D721Med (cell line): Measurements from ENCODE around the gene LRRC9.
"Not testable (repeated sequence)": the region's sequence is repeated elsewhere in the genome, so short reads cannot be mapped to it uniquely, and the experiment has no call there.

Experiments
- DNase-seq: peaks from one replicate; pipeline ENCODE4 v3.0.0; 2011; ENCODE audit warnings: low spot score; ENCODE audit not compliant: insufficient read length
- FAIRE-seq: peaks from 2 replicates; lab custom pipeline; 2011; peaks lifted over from hg19 to GRCh38; lab: Jason Lieb, UNC
- TF ChIP-seq, protein P1 (sequence below): IDR thresholded peaks from 2 replicates; pipeline ENCODE4 v1.5.1; 2012; ENCODE audit warnings: mild to moderate bottlenecking, control low read depth; ENCODE audit not compliant: insufficient read depth; ENCODE audit errors: missing control alignments

The LRRC9 gene

DNA sequence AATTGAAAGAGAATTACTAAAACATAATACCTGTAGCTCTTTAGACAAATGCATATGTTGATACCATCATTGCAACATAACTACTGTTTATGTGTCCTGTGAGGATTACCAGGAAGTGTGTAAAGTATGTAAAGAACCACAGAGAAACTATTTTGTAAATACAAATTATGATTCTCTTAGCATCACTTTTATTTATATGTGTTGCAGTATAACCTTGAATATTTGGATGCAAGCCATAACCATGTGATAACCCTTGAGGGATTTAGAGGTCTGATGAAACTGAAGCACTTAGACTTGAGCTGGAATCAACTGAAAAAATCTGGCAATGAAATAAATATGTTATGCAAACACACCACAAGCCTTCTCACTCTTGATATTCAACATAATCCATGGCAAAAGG lies 77.5 kb downstream of the LRRC9 start:
- TF ChIP-seq, protein P1, sequence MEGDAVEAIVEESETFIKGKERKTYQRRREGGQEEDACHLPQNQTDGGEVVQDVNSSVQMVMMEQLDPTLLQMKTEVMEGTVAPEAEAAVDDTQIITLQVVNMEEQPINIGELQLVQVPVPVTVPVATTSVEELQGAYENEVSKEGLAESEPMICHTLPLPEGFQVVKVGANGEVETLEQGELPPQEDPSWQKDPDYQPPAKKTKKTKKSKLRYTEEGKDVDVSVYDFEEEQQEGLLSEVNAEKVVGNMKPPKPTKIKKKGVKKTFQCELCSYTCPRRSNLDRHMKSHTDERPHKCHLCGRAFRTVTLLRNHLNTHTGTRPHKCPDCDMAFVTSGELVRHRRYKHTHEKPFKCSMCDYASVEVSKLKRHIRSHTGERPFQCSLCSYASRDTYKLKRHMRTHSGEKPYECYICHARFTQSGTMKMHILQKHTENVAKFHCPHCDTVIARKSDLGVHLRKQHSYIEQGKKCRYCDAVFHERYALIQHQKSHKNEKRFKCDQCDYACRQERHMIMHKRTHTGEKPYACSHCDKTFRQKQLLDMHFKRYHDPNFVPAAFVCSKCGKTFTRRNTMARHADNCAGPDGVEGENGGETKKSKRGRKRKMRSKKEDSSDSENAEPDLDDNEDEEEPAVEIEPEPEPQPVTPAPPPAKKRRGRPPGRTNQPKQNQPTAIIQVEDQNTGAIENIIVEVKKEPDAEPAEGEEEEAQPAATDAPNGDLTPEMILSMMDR: no peak
- DNase-seq: no peak
- no peak for FAIRE-seq

DNA sequence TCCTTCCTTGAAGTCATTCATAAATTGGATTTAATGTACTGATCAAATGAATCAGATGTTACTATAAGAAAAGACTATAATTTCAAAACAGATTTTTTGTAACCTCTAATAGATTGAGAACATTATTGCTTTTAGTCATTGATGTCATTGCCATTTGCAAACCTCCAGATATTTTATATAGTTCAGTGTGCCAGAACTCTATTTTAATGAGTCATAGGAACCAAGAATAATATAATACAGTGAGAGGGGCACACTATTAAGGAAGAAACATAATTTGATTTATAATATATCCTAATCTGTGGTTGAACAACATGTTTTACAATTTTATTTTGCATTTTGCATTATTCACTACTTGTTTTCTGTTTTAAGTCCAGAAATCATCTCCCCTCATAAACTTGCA lies 78.0 kb downstream of the LRRC9 start:
- no peak for DNase-seq
- TF ChIP-seq, protein P1: no peak
- no peak for FAIRE-seq

DNA sequence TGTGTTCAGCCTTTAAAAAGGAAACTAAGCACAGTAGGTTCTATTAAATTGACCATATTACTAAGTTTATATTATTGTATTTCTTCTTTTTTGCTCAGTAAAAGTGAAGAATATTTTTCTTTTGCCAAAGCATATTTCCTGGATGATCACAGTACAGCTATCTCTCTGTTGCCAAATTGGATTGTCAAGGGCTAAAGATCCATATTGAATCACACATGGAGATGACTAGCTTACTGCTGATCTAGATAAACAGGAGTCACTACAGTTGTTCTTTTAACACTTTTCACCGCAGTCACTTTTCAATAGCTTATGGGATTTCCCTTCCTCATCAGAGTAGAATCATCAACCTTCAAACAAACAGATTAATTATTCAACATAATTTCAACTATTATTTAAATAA lies 78.6 kb downstream of the LRRC9 start:
- DNase-seq (no peak), FAIRE-seq (no peak)
- TF ChIP-seq, protein P1: no peak

DNA sequence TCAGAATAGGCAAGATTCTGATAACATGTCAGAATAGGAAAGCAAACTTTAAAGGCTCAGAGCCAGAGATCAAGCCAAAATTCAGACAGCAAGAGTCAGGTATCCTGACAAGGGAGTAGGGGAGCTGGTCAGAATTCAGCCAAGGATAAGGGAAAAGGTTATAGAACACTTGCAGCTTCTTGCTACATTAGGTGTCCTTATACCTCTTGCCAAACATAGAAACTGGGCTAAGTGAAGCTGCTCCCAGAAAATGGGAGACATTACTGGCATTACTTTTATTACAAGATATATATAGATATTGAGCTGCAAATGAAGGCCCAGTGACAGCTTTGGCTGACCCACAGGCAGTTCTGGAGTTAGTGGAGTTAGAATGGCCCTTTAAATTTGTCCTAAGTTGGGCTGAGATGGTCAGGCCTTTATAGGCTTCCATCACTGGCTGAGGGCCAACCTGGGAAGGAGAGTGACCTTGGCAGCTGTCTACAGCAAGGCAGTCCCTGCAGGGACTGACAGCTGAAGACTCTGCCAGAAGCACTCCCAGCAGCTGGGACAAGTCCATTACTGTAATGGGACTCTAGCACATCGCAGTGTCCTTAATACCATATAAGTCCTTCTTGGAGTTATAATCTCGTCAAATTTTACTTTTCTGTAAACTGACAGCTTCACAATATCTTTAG lies 83.0 kb downstream of the LRRC9 start:
- TF ChIP-seq, protein P1: no peak
- DNase-seq: no peak
- no peak for FAIRE-seq

DNA sequence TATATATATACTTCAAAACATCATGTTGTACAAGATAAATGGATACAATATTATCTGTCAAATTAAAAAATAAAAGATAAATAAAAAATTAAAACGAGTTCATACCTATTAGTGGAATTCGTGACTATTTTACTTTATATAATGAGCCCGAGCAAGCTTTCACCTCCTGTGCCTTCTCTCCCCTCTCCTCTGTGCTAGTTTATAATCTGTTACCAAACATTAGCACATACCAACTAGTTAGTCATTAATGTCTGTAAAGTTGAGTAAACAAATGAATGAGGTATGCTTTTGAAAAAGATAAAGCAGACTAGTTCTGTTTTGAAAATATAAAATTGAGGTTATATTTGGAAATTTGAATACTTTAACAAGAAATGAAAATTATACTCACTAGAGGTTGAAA lies 84.0 kb downstream of the LRRC9 start:
- TF ChIP-seq, protein P1: no peak
- FAIRE-seq (no peak), DNase-seq (no peak)

DNA sequence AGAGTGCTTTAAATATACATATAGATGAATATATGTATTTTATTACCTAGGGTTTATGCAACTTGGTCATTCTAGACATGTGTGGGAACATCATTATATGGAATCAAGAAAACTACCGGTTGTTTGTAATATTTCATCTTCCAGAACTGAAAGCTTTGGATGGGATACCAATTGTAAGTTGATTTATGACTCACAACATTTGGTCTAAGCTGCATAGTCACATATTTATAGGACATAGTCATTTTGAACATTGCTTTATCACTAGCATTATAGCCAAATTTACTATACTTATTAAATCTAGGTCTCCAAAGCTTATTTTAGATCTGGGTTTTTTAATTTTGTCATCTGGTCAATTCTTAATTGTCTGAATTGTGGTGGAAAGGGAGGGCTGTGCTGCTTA lies 88.1 kb downstream of the LRRC9 start:
- no peak for FAIRE-seq

DNA sequence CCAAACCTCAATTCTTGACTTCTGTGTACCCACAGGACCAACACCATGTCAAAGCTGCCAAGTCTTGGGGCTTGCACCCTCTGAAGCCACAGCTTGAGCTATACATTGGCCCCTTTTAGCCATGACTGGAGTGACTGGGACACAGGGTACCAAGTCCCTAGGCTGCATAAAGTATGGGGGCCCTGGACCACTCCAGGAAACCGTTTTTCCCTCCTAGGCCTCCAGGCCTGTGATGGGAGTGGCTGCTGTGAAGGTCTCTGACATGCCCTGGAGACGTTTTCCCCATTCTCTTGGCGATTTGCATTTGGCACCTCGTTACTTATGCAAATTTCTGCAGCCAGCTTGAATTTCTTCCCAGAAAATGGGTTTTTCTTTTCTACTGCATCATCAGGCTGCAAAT lies 90.3 kb downstream of the LRRC9 start:
- FAIRE-seq, DNase-seq: not testable (repeated sequence)

More for the DNA sequence above, 88.1 kb downstream of the LRRC9 start:
- TF ChIP-seq, protein P1: no peak
- no peak for DNase-seq

DNA sequence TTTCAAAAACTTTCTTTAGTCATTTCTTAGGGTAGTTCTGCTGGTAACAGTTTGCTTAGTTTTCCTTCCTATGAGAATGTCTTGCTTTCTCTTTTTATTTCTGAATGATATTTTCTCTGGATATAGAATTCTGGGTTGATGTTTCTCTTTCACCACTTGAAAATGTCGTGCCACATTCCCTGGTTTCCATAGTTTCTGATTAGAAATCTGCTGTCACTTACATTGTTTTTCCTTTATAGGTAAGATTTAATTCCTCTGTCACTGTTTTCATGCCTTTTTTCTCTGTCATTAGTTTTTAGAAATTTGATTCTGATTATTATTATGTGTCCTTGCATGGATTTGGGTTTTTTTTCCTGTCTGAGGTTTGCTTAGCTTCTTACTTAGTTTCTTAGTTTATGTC lies 94.5 kb downstream of the LRRC9 start:
- TF ChIP-seq, protein P1: no peak
- FAIRE-seq: no peak
- no peak for DNase-seq
